ENCODE results near the gene RPAP3. TPM values are rescaled to one million over a fixed set of nuclear protein-coding genes. Genes with fewer than 3 reads are reported as not detected.

RPAP3 gene
- total RNA-seq, 1 experiment from 2014 or later: 44.8 TPM

GRCh38 chr12:47722136-47722834 lies 16.5 kb upstream of the RPAP3 start:
- DNase-seq (ENCODE audit: low spot score): no peak

- DNase-seq (ENCODE audit: low spot score): no peak
Measured at GRCh38 chr12:47721431-47721973, 15.7 kb upstream of the RPAP3 start.

GRCh38 chr12:47718531-47718930 lies 12.7 kb upstream of the RPAP3 start:
- no peak for DNase-seq (ENCODE audit: low spot score)

GRCh38 chr12:47717443-47718193 lies 11.8 kb upstream of the RPAP3 start:
- DNase-seq (ENCODE audit: low spot score): peak; percentile 51

GRCh38 chr12:47717046-47717442 lies 11.2 kb upstream of the RPAP3 start:
- no peak for DNase-seq (ENCODE audit: low spot score)

GRCh38 chr12:47715877-47716548 lies 10.2 kb upstream of the RPAP3 start:
- DNase-seq (ENCODE audit: low spot score): no peak

GRCh38 chr12:47715393-47715876 lies 9.6 kb upstream of the RPAP3 start:
- DNase-seq (ENCODE audit: low spot score): peak; percentile 70

GRCh38 chr12:47714826-47715386 lies 9.1 kb upstream of the RPAP3 start:
- no peak for DNase-seq (ENCODE audit: low spot score)

- no peak for DNase-seq (ENCODE audit: low spot score)
Measured at GRCh38 chr12:47712171-47712570, 6.3 kb upstream of the RPAP3 start.

- DNase-seq (ENCODE audit: low spot score): no peak
Measured at GRCh38 chr12:47711448-47711847, 5.6 kb upstream of the RPAP3 start.

- no peak for DNase-seq (ENCODE audit: low spot score)
Measured at GRCh38 chr12:47710278-47710677, 4.4 kb upstream of the RPAP3 start.

GRCh38 chr12:47709671-47710070 lies 3.8 kb upstream of the RPAP3 start:
- DNase-seq (ENCODE audit: low spot score): no peak

- DNase-seq (ENCODE audit: low spot score): no peak
Measured at GRCh38 chr12:47709237-47709636, 3.4 kb upstream of the RPAP3 start.

- no peak for DNase-seq (ENCODE audit: low spot score)
Measured at GRCh38 chr12:47707905-47708543, 2.2 kb upstream of the RPAP3 start.

GRCh38 chr12:47707355-47707754 lies 1.5 kb upstream of the RPAP3 start:
- no peak for DNase-seq (ENCODE audit: low spot score)

GRCh38 chr12:47705229-47705565 lies 633 bp downstream of the RPAP3 start:
- DNase-seq (ENCODE audit: low spot score): no peak

- DNase-seq (ENCODE audit: low spot score): no peak
Measured at GRCh38 chr12:47704719-47705118, 1.1 kb downstream of the RPAP3 start.

- DNase-seq (ENCODE audit: low spot score): no peak
Measured at GRCh38 chr12:47700263-47700662, 5.6 kb downstream of the RPAP3 start.

- no peak for DNase-seq (ENCODE audit: low spot score)
Measured at GRCh38 chr12:47698631-47699030, 7.2 kb downstream of the RPAP3 start.

- no peak for DNase-seq (ENCODE audit: low spot score)
Measured at GRCh38 chr12:47698055-47698454, 7.8 kb downstream of the RPAP3 start.

GRCh38 chr12:47689215-47689614 lies 16.6 kb downstream of the RPAP3 start:
- DNase-seq (ENCODE audit: low spot score): no peak

- no peak for DNase-seq (ENCODE audit: low spot score)
Measured at GRCh38 chr12:47687636-47688035, 18.2 kb downstream of the RPAP3 start.
